Measurements from ENCODE around the gene COLEC12.

- TF ChIP-seq POLR2A (IDR thresholded peaks at IDR 0.05), result no peak
- TF ChIP-seq, protein P1, sequence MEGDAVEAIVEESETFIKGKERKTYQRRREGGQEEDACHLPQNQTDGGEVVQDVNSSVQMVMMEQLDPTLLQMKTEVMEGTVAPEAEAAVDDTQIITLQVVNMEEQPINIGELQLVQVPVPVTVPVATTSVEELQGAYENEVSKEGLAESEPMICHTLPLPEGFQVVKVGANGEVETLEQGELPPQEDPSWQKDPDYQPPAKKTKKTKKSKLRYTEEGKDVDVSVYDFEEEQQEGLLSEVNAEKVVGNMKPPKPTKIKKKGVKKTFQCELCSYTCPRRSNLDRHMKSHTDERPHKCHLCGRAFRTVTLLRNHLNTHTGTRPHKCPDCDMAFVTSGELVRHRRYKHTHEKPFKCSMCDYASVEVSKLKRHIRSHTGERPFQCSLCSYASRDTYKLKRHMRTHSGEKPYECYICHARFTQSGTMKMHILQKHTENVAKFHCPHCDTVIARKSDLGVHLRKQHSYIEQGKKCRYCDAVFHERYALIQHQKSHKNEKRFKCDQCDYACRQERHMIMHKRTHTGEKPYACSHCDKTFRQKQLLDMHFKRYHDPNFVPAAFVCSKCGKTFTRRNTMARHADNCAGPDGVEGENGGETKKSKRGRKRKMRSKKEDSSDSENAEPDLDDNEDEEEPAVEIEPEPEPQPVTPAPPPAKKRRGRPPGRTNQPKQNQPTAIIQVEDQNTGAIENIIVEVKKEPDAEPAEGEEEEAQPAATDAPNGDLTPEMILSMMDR (IDR thresholded peaks at IDR 0.05), result no peak
Observed at GRCh38 chr18:339200-339599, 161.3 kb downstream of the COLEC12 start.

All from lower leg skin (tissue), 3 donors.